ENCODE data around the gene SETD1A.
A peak's percentile ranks its signal among the peaks of the same experiment; 100 is the strongest.

The SETD1A gene

GRCh38 chr16:30921459-30921747 lies 36.2 kb upstream of the SETD1A start:
- no peak for DNase-seq (ENCODE audit: low read depth)
- no peak for TF ChIP-seq CTCF (conservative IDR thresholded peaks at IDR 0.05; ENCODE audit: low read depth, low read length)
- peak overlapping the region; percentile 62 for H3K4me3 ChIP-seq (ENCODE audit: low read depth, low read length)

- H3K4me3 ChIP-seq (ENCODE audit: low read depth, low read length), result peak overlapping the region; percentile 62
- DNase-seq (ENCODE audit: low read depth), result peak; percentile 93
- peak; percentile 96 for TF ChIP-seq CTCF (conservative IDR thresholded peaks at IDR 0.05; ENCODE audit: low read depth, low read length)
Measured at GRCh38 chr16:30921748-30922419, 35.7 kb upstream of the SETD1A start.

GRCh38 chr16:30922420-30922959 lies 35.1 kb upstream of the SETD1A start:
- peak overlapping the region; percentile 97 for H3K4me3 ChIP-seq (ENCODE audit: low read depth, low read length)
- TF ChIP-seq CTCF (conservative IDR thresholded peaks at IDR 0.05; ENCODE audit: low read depth, low read length), result no peak
- DNase-seq (ENCODE audit: low read depth), result peak; percentile 100

- DNase-seq (ENCODE audit: low read depth), result peak; percentile 100
- H3K4me3 ChIP-seq (ENCODE audit: low read depth, low read length), result peak overlapping the region; percentile 97
- TF ChIP-seq CTCF (conservative IDR thresholded peaks at IDR 0.05; ENCODE audit: low read depth, low read length), result no peak
Measured at GRCh38 chr16:30922960-30923535, 34.5 kb upstream of the SETD1A start.

- peak within 1 kb of the TSS; percentile 97 for H3K4me3 ChIP-seq (ENCODE audit: low read depth, low read length)
- TF ChIP-seq CTCF (conservative IDR thresholded peaks at IDR 0.05; ENCODE audit: low read depth, low read length), result no peak
- no peak for DNase-seq (ENCODE audit: low read depth)
Measured at GRCh38 chr16:30923554-30924075, 33.9 kb upstream of the SETD1A start, which contains the start of gene FBXL19. TSS of gene FBXL19 (plus strand) at chr16:30923572. CDS start at chr16:30925755, 2,183 bp downstream.

- no peak for DNase-seq (ENCODE audit: low read depth)
- peak overlapping the region; percentile 97 for H3K4me3 ChIP-seq (ENCODE audit: low read depth, low read length)
- TF ChIP-seq CTCF (conservative IDR thresholded peaks at IDR 0.05; ENCODE audit: low read depth, low read length), result no peak
Measured at GRCh38 chr16:30924076-30924912, 33.3 kb upstream of the SETD1A start.

Measured in choroid plexus epithelial cell (primary cell).